GM12878 (cell line): ENCODE results near the gene CLECL1. TPM values are rescaled to one million over a fixed set of nuclear protein-coding genes. Genes with fewer than 3 reads are reported as not detected.

Experiments used
- ATF7 ChIP-seq: fragments of 450-650 bp; IDR thresholded peaks from 2 replicates; pipeline ENCODE4 v1.6.1; 2016; ENCODE audit warnings: low read depth, mild to moderate bottlenecking
- BACH1 ChIP-seq: fragments of 450-650 bp; IDR thresholded peaks from 2 replicates; pipeline ENCODE4 v1.6.1; 2017; ENCODE audit warnings: mild to moderate bottlenecking, borderline replicate concordance
- CBX5 ChIP-seq: sonication (generic); IDR thresholded peaks from 2 replicates; pipeline ENCODE4 v1.6.1; 2016; ENCODE audit warnings: low read depth, moderate library complexity, mild to moderate bottlenecking, inconsistent platforms
- CHD1 ChIP-seq: IDR thresholded peaks from 2 replicates; pipeline ENCODE4 v1.6.1; 2012; ENCODE audit warnings: low read depth, low read length, improper control_type of control experiment
- CHD4 ChIP-seq: fragments of 200-600 bp; sonication (generic); IDR thresholded peaks from 2 replicates; pipeline ENCODE4 v1.6.1; 2016; ENCODE audit warnings: mild to moderate bottlenecking
- EED ChIP-seq: sonication (generic); IDR thresholded peaks from 2 replicates; pipeline ENCODE4 v1.6.1; 2016; ENCODE audit warnings: antibody characterized with exemption, low read depth
- ETV6 ChIP-seq, 2 experiments: fragments of 450-650 bp in 1 of 2; IDR thresholded peaks in 1 of 2; conservative IDR thresholded peaks in 1 of 2; 2 replicates each; pipeline ENCODE4 v1.6.1; 2014; ENCODE audit warnings: antibody characterized with exemption in 1 of 2, borderline replicate concordance in 1 of 2, low read depth in 1 of 2, mild to moderate bottlenecking in 1 of 2, moderate library complexity in 1 of 2
- MEF2B ChIP-seq: fragments of 450-650 bp; IDR thresholded peaks from 2 replicates; pipeline ENCODE4 v1.6.1; 2018; ENCODE audit warnings: mild to moderate bottlenecking, moderate library complexity; ENCODE audit not compliant: partially characterized antibody, poor library complexity, severe bottlenecking
- NFYB ChIP-seq: IDR thresholded peaks from 2 replicates; pipeline ENCODE4 v1.6.1; 2011; ENCODE audit warnings: low read depth, mild to moderate bottlenecking, low read length, improper control_type of control experiment, moderate library complexity; ENCODE audit not compliant: insufficient read depth
- PAX8 ChIP-seq: fragments of 450-650 bp; IDR thresholded peaks from 2 replicates; pipeline ENCODE4 v1.6.1; 2017; ENCODE audit warnings: mild to moderate bottlenecking, moderate library complexity
- PML ChIP-seq: IDR thresholded peaks from 2 replicates; pipeline ENCODE4 v1.6.1; 2012; ENCODE audit warnings: low read length, inconsistent platforms
- POLR2AphosphoS5 ChIP-seq: IDR thresholded peaks from 2 replicates; pipeline ENCODE4 v1.6.1; 2011; ENCODE audit warnings: mild to moderate bottlenecking, low read length, inconsistent platforms
- RCOR1 ChIP-seq: conservative IDR thresholded peaks from 2 replicates; pipeline ENCODE4 v1.6.1; 2012; ENCODE audit warnings: low read depth, low read length, improper control_type of control experiment
- SUPT20H ChIP-seq: IDR thresholded peaks from 2 replicates; pipeline ENCODE4 v1.6.1; 2011; ENCODE audit warnings: low read depth, mild to moderate bottlenecking, low read length, moderate library complexity, borderline replicate concordance; ENCODE audit not compliant: control insufficient read depth
- TCF7 ChIP-seq: IDR thresholded peaks from 2 replicates; pipeline ENCODE4 v1.6.1; 2014; ENCODE audit warnings: antibody characterized with exemption, borderline replicate concordance
- WRNIP1 ChIP-seq: IDR thresholded peaks from 2 replicates; pipeline ENCODE4 v1.6.1; 2011; ENCODE audit warnings: low read depth, low read length, improper control_type of control experiment, borderline replicate concordance
- ZBTB4 ChIP-seq: fragments of 450-650 bp; formaldehyde crosslinking; IDR thresholded peaks from 2 replicates; pipeline ENCODE4 v1.4.0; 2022; ENCODE audit warnings: mild to moderate bottlenecking, moderate library complexity
- polyA plus RNA-seq, 11 experiments: library from polyadenylated mRNA; depleted of rRNA in 4 of 11; unstranded in 6 of 11; stranded (reverse) in 5 of 11; fragments of >200 nt; fragmentation: Nextera tagmentation in 4 of 11; fragmentation: Illumina TruSeq in 1 of 11; extraction: Ambion mirVana in 4 of 11; extraction: Trizol in 1 of 11; gene quantifications; 1 replicate in 1 of 11; 2 replicates in 10 of 11; pipeline versions ENCODE4 v1.2.1 to v1.2.3, GENCODE V29; 2011 to 2016; ENCODE audit warnings: inconsistent platforms in 2 of 11, missing spikeins in 2 of 11, low read depth in 1 of 11
- total RNA-seq, 4 experiments: library from RNA; depleted of rRNA in 3 of 4; stranded (reverse); fragments of >200 nt in 3 of 4; fragmentation: Illumina TruSeq in 1 of 4; extraction: Trizol in 1 of 4; gene quantifications; 2 replicates each; pipeline versions ENCODE4 v1.2.1 to v1.2.3, GENCODE V29; 2013 to 2021
- TF ChIP-seq, protein P1 (sequence below): IDR thresholded peaks from 2 replicates; pipeline ENCODE4 v1.6.1; 2011; ENCODE audit warnings: mild to moderate bottlenecking, low read depth, low read length, moderate library complexity; ENCODE audit not compliant: insufficient replicate concordance
- TF ChIP-seq, protein P2 (sequence below): fragments of 450-650 bp; IDR thresholded peaks from 2 replicates; pipeline ENCODE4 v1.6.1; 2018; ENCODE audit warnings: borderline replicate concordance, mild to moderate bottlenecking; ENCODE audit not compliant: partially characterized antibody

CLECL1 gene
- total and polyA plus RNA-seq, 10 of the 15 experiments (the other 5 are each of a cell fraction or from before 2014, with no cell fraction given) = 4.6 to 56.5 (median 46.4) TPM

DNA sequence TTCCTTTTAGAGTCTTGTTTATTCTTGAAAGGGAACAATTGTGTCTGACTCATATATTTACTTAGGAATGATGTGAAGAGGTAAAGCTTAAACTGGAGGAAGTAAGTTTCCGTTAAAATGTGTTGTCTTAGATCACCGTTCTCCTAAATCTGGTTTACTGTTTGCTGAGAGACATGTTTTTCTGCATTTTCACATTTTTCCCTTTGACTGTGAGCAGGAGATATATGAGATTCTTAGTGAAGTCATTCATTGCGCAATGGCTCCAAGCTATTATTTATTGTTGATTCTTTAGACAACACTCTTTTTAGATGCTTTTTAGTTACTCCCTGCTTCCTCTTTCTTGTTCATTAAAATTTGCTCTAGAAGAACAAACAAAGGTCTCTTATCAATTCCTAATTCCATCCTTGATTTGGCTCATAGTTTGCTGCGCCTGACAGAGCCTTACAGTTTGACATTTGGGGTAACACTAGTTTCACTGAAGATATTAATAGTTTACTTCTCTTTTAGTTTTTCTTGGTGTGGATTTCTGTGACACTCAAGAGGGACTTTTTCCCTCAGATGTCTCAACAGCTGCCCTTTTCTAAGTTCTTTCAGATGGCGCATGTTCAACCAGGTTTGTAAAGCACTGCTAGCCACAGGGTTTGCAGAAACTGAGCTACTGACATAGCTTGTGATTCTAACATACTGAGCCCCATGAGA lies 11.4 kb downstream of the CLECL1 start (continued):
- TF ChIP-seq NFYB (no peak), SUPT20H (no peak), TCF7 (no peak), EED (no peak), CHD1 (no peak), PML (peak; percentile 35; the same call in 1 of the 2 replicates), CBX5 (no peak), BACH1 (no peak), ETV6 (conservative IDR thresholded peaks at IDR 0.05 in 1 of 2, IDR thresholded peaks at IDR 0.05 in 1 of 2; ENCODE audit: borderline replicate concordance in 1 of 2, low read depth in 1 of 2) (0 out of 4 replicates have a peak, but pooled peaks of 1 of the 2 experiments have one; percentile 19), ATF7 (no peak; the same call in 1 of the 2 replicates), POLR2AphosphoS5 (0 out of 2 replicates have a peak, but pooled peaks have one; percentile 25), ZBTB4 (CRISPR knock-in tag) (no peak), CHD4 (no peak), RCOR1 (no peak), MEF2B (peak; percentile 77), PAX8 (no peak), WRNIP1 (no peak)
- TF ChIP-seq, protein P1, sequence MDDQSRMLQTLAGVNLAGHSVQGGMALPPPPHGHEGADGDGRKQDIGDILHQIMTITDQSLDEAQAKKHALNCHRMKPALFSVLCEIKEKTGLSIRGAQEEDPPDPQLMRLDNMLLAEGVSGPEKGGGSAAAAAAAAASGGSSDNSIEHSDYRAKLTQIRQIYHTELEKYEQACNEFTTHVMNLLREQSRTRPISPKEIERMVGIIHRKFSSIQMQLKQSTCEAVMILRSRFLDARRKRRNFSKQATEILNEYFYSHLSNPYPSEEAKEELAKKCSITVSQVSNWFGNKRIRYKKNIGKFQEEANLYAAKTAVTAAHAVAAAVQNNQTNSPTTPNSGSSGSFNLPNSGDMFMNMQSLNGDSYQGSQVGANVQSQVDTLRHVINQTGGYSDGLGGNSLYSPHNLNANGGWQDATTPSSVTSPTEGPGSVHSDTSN = no peak
- TF ChIP-seq, protein P2, sequence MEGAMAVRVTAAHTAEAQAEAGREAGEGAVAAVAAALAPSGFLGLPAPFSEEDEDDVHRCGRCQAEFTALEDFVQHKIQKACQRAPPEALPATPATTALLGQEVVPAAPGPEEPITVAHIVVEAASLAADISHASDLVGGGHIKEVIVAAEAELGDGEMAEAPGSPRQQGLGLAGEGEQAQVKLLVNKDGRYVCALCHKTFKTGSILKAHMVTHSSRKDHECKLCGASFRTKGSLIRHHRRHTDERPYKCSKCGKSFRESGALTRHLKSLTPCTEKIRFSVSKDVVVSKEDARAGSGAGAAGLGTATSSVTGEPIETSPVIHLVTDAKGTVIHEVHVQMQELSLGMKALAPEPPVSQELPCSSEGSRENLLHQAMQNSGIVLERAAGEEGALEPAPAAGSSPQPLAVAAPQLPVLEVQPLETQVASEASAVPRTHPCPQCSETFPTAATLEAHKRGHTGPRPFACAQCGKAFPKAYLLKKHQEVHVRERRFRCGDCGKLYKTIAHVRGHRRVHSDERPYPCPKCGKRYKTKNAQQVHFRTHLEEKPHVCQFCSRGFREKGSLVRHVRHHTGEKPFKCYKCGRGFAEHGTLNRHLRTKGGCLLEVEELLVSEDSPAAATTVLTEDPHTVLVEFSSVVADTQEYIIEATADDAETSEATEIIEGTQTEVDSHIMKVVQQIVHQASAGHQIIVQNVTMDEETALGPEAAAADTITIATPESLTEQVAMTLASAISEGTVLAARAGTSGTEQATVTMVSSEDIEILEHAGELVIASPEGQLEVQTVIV = no peak
